ENCODE measurements around the gene EXD3. TPM values are rescaled to one million over a fixed set of nuclear protein-coding genes. Genes with fewer than 3 reads are reported as not detected.

The EXD3 gene
- polyA plus RNA-seq, 1 of the 3 experiments (the other 2 are of a cell fraction): 11.5 TPM

- H3K27ac ChIP-seq (ENCODE audit: low read depth in 2 of 2, low read length in 1 of 2): peak overlapping the region in 1 of 2 experiments; percentile 31; a peak in 1 of 4 replicates
- CTCF ChIA-PET: interaction anchor here (0.6 to 4.4 kb wide), 16 partner anchors 8 to 649 kb away, joined by 3 to 27 read pairs (median 6); partner anchors contain the start of genes ENTPD8 and NRARP
- peak overlapping the region; percentile 71 for H3K9ac ChIP-seq
- H3K4me2 ChIP-seq: peak overlapping the region; percentile 93
- peak overlapping the region; percentile 81 to 86 for H3K4me3 ChIP-seq (ENCODE audit: low read depth in 2 of 2, low read length in 1 of 2)
- POLR2A ChIA-PET: interaction anchor here (0.7 to 1.2 kb wide), 2 partner anchors 11 to 221 kb away, joined by 3 read pairs; no protein-coding TSS in a partner anchor
- no peaks in the 10 kb centered on the region for H3K9me2 ChIP-seq
- WGBS (ENCODE audit: low lambda C conversion rate): 8% methylated on average over 11 of the region's 11 CpGs
- no peaks in the 10 kb centered on the region for H4K20me1 ChIP-seq (ENCODE audit: insufficient read depth)
- H3K27me3 ChIP-seq (ENCODE audit: insufficient read depth): no peaks in the 10 kb centered on the region
- H3K9me3 ChIP-seq: no peaks in the 10 kb centered on the region
- H3K79me2 ChIP-seq (ENCODE audit: insufficient read depth): peaks cover 36% of the 10 kb centered on the region
- DNase-seq: no peak
- H3K36me3 ChIP-seq (replicated peaks in 1 of 2; ENCODE audit: control insufficient read depth in 1 of 2, insufficient read depth in 2 of 2, low read length in 1 of 2): no peaks in the 10 kb centered on the region
- peak overlapping the region; percentile 58 for H2AFZ ChIP-seq (ENCODE audit: low read depth)
- H3F3A ChIP-seq (replicated peaks; ENCODE audit: insufficient read depth): peaks cover 17% of the 10 kb centered on the region
- peaks cover 0 to 21% of the 10 kb centered on the region in 2 experiments; a peak in 2 of 4 replicates for H3K4me1 ChIP-seq (ENCODE audit: control insufficient read depth in 1 of 2, insufficient read depth in 2 of 2, low read depth in 1 of 2, low read length in 1 of 2)
- TF ChIP-seq USF2 (IDR thresholded peaks at IDR 0.05; ENCODE audit: borderline replicate concordance, low read depth, low read length): no peak
- no peak for TF ChIP-seq RXRA (IDR thresholded peaks at IDR 0.05; ENCODE audit: borderline replicate concordance, low read depth)
- TF ChIP-seq NFIC (IDR thresholded peaks at IDR 0.05; ENCODE audit: borderline replicate concordance): no peak
- no peak for TF ChIP-seq EZH2phosphoT487 (IDR thresholded peaks at IDR 0.05; ENCODE audit: borderline replicate concordance, low read depth)
- TF ChIP-seq YY1 (IDR thresholded peaks at IDR 0.05; ENCODE audit: low read depth): no peak
- no peak for TF ChIP-seq FOXM1 (IDR thresholded peaks at IDR 0.05; ENCODE audit: low read depth)
- TF ChIP-seq IRF3 (IDR thresholded peaks at IDR 0.05; ENCODE audit: low read depth, low read length): no peak
- TF ChIP-seq REST (IDR thresholded peaks at IDR 0.05; ENCODE audit: low read depth, low read length): no peak
- no peak for TF ChIP-seq FOXJ3 (CRISPR knock-in tag; IDR thresholded peaks at IDR 0.05)
- no peak for TF ChIP-seq CTCF (IDR thresholded peaks at IDR 0.05)
- TF ChIP-seq MAX (IDR thresholded peaks at IDR 0.05; ENCODE audit: low read depth): no peak
- TF ChIP-seq ZBTB33 (IDR thresholded peaks at IDR 0.05; ENCODE audit: borderline replicate concordance, low read depth): no peak
- no peak for TF ChIP-seq MXI1 (IDR thresholded peaks at IDR 0.05; ENCODE audit: low read depth, low read length)
- TF ChIP-seq RAD21 (IDR thresholded peaks at IDR 0.05; ENCODE audit: low read length): no peak
- TF ChIP-seq CHD2 (IDR thresholded peaks at IDR 0.05; ENCODE audit: low read length, partially characterized antibody): no peak
- TF ChIP-seq PBX3 (IDR thresholded peaks at IDR 0.05): no peak
- TF ChIP-seq POLR2AphosphoS5 (IDR thresholded peaks at IDR 0.05; ENCODE audit: low read depth, low read length): no peak
- no peak for TF ChIP-seq RCOR1 (IDR thresholded peaks at IDR 0.05; ENCODE audit: low read length)
- TF ChIP-seq NRF1 (IDR thresholded peaks at IDR 0.05; ENCODE audit: low read depth, low read length): no peak
- TF ChIP-seq TAF1 (IDR thresholded peaks at IDR 0.05; ENCODE audit: borderline replicate concordance, low read depth, low read length): no peak
Measured at GRCh38 chr9:137421838-137422603, 941 bp downstream of the EXD3 start.

All from SK-N-SH (cell line).